ENCODE data around the gene PEX5L. TPM values are rescaled to one million over a fixed set of nuclear protein-coding genes. Genes with fewer than 3 reads are reported as not detected.

The PEX5L gene
- polyA plus RNA-seq, 1 of the 3 experiments (the other 2 are of a cell fraction): not detected

DNA sequence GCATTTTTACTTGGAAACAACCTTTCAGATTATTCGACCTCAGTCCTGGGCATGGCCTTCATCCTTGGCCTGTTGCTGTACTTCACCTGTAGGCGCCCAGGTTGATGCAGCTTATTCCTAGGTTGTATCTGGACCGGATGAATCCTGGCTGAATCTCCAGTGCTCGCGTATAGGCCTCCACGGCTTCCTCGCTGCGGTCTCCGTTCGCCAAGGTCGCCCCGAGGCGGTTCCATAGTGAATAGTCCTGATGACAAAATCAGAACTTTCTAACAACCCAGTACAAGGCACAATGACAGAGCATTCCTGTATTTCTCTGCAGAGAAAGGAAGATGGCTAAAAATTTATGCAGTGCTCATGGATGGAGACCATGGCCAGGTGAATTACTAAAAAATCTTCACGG lies 229.1 kb downstream of the PEX5L start:
- Histone ChIP-seq H3K79me2 (ENCODE audit: insufficient read depth) (no peaks in the 10 kb centered on the region), H3K36me3 (replicated peaks in 1 of 2; ENCODE audit: control insufficient read depth in 1 of 2, insufficient read depth in 2 of 2, low read length in 1 of 2) (no peaks in the 10 kb centered on the region), H3K9ac (no peak overlapping the region), H3K4me2 (no peak overlapping the region), H3F3A (replicated peaks; ENCODE audit: insufficient read depth) (peaks cover 17% of the 10 kb centered on the region), H2AFZ (ENCODE audit: low read depth) (no peak overlapping the region), H3K4me1 (ENCODE audit: control insufficient read depth in 1 of 2, insufficient read depth in 2 of 2, low read depth in 1 of 2, low read length in 1 of 2) (no peaks in the 10 kb centered on the region), H3K9me2 (no peaks in the 10 kb centered on the region), H3K4me3 (ENCODE audit: low read depth in 2 of 2, low read length in 1 of 2) (no peak overlapping the region), H4K20me1 (ENCODE audit: insufficient read depth) (no peaks in the 10 kb centered on the region), H3K9me3 (no peaks in the 10 kb centered on the region), H3K27ac (ENCODE audit: low read depth in 2 of 2, low read length in 1 of 2) (no peak overlapping the region), H3K27me3 (ENCODE audit: insufficient read depth) (no peaks in the 10 kb centered on the region)
- POLR2A ChIA-PET: no interaction called here
- no peak for DNase-seq
- 90% methylated on average over 14 of the region's 14 CpGs for WGBS (ENCODE audit: low lambda C conversion rate)
- CTCF ChIA-PET: no interaction called here
- TF ChIP-seq SMC3 (IDR thresholded peaks at IDR 0.05; ENCODE audit: low read depth, low read length) (no peak), POLR2AphosphoS5 (IDR thresholded peaks at IDR 0.05; ENCODE audit: low read depth, low read length) (no peak), RXRA (IDR thresholded peaks at IDR 0.05; ENCODE audit: borderline replicate concordance, low read depth) (no peak), RFX5 (IDR thresholded peaks at IDR 0.05; ENCODE audit: low read length) (no peak), FOXM1 (IDR thresholded peaks at IDR 0.05; ENCODE audit: low read depth) (no peak), SIN3A (IDR thresholded peaks at IDR 0.05; ENCODE audit: borderline replicate concordance, low read depth, low read length) (no peak), MEF2A (IDR thresholded peaks at IDR 0.05; ENCODE audit: borderline replicate concordance, low read depth) (no peak), FOXJ3 (CRISPR knock-in tag; IDR thresholded peaks at IDR 0.05) (no peak)
- TF ChIP-seq, protein P1, sequence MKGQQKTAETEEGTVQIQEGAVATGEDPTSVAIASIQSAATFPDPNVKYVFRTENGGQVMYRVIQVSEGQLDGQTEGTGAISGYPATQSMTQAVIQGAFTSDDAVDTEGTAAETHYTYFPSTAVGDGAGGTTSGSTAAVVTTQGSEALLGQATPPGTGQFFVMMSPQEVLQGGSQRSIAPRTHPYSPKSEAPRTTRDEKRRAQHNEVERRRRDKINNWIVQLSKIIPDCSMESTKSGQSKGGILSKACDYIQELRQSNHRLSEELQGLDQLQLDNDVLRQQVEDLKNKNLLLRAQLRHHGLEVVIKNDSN (IDR thresholded peaks at IDR 0.05; ENCODE audit: borderline replicate concordance, low read depth): no peak
- TF ChIP-seq, protein P2, sequence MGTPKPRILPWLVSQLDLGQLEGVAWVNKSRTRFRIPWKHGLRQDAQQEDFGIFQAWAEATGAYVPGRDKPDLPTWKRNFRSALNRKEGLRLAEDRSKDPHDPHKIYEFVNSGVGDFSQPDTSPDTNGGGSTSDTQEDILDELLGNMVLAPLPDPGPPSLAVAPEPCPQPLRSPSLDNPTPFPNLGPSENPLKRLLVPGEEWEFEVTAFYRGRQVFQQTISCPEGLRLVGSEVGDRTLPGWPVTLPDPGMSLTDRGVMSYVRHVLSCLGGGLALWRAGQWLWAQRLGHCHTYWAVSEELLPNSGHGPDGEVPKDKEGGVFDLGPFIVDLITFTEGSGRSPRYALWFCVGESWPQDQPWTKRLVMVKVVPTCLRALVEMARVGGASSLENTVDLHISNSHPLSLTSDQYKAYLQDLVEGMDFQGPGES (IDR thresholded peaks at IDR 0.05; ENCODE audit: low read depth, low read length): no peak

DNA sequence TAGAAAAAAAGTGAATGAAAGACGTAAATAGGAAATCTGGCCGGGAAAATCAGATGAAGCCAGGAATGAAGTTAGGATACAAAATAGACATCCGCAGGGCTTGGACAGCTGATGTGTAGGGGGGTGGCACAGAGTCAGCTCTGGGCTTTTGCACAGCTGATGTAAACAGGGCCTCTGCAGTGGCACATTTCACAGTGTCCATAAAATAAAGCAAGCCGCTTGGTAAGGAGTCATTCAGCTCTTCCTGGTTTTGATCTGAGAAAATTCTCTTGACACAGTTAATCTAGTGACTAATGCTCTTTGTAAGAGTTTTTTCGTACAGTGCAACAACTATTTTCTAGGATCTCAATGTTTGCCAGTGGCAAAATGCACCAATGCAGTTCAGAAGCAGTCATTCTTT lies 230.6 kb downstream of the PEX5L start:
- DNase-seq: no peak
- no peaks in the 10 kb centered on the region for H3K27me3 ChIP-seq (ENCODE audit: insufficient read depth)
- no peaks in the 10 kb centered on the region for H3K9me2 ChIP-seq
- no peak overlapping the region for H3K9ac ChIP-seq
- H3K27ac ChIP-seq (ENCODE audit: low read depth in 2 of 2, low read length in 1 of 2): no peak overlapping the region; a peak in 1 of 4 replicates
- H4K20me1 ChIP-seq (ENCODE audit: insufficient read depth): no peaks in the 10 kb centered on the region
- peaks cover 0 to 9% of the 10 kb centered on the region in 2 experiments; a peak in 2 of 4 replicates for H3K4me1 ChIP-seq (ENCODE audit: control insufficient read depth in 1 of 2, insufficient read depth in 2 of 2, low read depth in 1 of 2, low read length in 1 of 2)
- POLR2A ChIA-PET: no interaction called here
- H3K36me3 ChIP-seq (replicated peaks in 1 of 2; ENCODE audit: control insufficient read depth in 1 of 2, insufficient read depth in 2 of 2, low read length in 1 of 2): no peaks in the 10 kb centered on the region
- CTCF ChIA-PET: no interaction called here
- no peak overlapping the region for H3K4me3 ChIP-seq (ENCODE audit: low read depth in 2 of 2, low read length in 1 of 2)
- H3K9me3 ChIP-seq: no peaks in the 10 kb centered on the region
- no peak for TF ChIP-seq TCF12 (IDR thresholded peaks at IDR 0.05)
- TF ChIP-seq TEAD4 (IDR thresholded peaks at IDR 0.05; ENCODE audit: borderline replicate concordance, insufficient read depth): no peak
- TF ChIP-seq, protein P3, sequence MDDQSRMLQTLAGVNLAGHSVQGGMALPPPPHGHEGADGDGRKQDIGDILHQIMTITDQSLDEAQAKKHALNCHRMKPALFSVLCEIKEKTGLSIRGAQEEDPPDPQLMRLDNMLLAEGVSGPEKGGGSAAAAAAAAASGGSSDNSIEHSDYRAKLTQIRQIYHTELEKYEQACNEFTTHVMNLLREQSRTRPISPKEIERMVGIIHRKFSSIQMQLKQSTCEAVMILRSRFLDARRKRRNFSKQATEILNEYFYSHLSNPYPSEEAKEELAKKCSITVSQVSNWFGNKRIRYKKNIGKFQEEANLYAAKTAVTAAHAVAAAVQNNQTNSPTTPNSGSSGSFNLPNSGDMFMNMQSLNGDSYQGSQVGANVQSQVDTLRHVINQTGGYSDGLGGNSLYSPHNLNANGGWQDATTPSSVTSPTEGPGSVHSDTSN (IDR thresholded peaks at IDR 0.05): no peak
- no peak for TF ChIP-seq MEF2A (IDR thresholded peaks at IDR 0.05; ENCODE audit: borderline replicate concordance, low read depth)
- TF ChIP-seq, protein P4, sequence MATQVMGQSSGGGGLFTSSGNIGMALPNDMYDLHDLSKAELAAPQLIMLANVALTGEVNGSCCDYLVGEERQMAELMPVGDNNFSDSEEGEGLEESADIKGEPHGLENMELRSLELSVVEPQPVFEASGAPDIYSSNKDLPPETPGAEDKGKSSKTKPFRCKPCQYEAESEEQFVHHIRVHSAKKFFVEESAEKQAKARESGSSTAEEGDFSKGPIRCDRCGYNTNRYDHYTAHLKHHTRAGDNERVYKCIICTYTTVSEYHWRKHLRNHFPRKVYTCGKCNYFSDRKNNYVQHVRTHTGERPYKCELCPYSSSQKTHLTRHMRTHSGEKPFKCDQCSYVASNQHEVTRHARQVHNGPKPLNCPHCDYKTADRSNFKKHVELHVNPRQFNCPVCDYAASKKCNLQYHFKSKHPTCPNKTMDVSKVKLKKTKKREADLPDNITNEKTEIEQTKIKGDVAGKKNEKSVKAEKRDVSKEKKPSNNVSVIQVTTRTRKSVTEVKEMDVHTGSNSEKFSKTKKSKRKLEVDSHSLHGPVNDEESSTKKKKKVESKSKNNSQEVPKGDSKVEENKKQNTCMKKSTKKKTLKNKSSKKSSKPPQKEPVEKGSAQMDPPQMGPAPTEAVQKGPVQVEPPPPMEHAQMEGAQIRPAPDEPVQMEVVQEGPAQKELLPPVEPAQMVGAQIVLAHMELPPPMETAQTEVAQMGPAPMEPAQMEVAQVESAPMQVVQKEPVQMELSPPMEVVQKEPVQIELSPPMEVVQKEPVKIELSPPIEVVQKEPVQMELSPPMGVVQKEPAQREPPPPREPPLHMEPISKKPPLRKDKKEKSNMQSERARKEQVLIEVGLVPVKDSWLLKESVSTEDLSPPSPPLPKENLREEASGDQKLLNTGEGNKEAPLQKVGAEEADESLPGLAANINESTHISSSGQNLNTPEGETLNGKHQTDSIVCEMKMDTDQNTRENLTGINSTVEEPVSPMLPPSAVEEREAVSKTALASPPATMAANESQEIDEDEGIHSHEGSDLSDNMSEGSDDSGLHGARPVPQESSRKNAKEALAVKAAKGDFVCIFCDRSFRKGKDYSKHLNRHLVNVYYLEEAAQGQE (IDR thresholded peaks at IDR 0.05; ENCODE audit: low read depth, low read length): no peak
- TF ChIP-seq RAD21 (IDR thresholded peaks at IDR 0.05; ENCODE audit: low read length): no peak
- no peak for TF ChIP-seq FOXM1 (IDR thresholded peaks at IDR 0.05; ENCODE audit: low read depth)
- TF ChIP-seq, protein P5, sequence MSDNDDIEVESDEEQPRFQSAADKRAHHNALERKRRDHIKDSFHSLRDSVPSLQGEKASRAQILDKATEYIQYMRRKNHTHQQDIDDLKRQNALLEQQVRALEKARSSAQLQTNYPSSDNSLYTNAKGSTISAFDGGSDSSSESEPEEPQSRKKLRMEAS (IDR thresholded peaks at IDR 0.05; ENCODE audit: low read depth): no peak
- TF ChIP-seq NFIC (IDR thresholded peaks at IDR 0.05; ENCODE audit: borderline replicate concordance): no peak
- TF ChIP-seq SMC3 (IDR thresholded peaks at IDR 0.05; ENCODE audit: low read depth, low read length): no peak
- H3K79me2 ChIP-seq (ENCODE audit: insufficient read depth): no peaks in the 10 kb centered on the region
- WGBS (ENCODE audit: low lambda C conversion rate): 91% methylated on average over 5 of the region's 5 CpGs
- no peak overlapping the region for H2AFZ ChIP-seq (ENCODE audit: low read depth)
- H3F3A ChIP-seq (replicated peaks; ENCODE audit: insufficient read depth): peaks cover 6% of the 10 kb centered on the region
- H3K4me2 ChIP-seq: no peak overlapping the region

All from SK-N-SH (cell line).